Upper lobe of left lung (tissue), 6 donors: ENCODE results near the gene XIRP2. TPM values are rescaled to one million over a fixed set of nuclear protein-coding genes. Genes with fewer than 3 reads are reported as not detected.

Experiments used
- ATAC-seq, 2 donors: fragments of 200-7000 bp; cut with Tn5 transposase; one replicate each; pipeline ENCODE4 v1.9.1; 2022; ENCODE audit warnings: mild to moderate bottlenecking in 2 of 2, moderate library complexity in 2 of 2; ENCODE audit not compliant: low FRiP score in 2 of 2
- DNase-seq, 2 donors: peaks; one replicate each; pipeline ENCODE4 v3.0.0-alpha.2; 2019 to 2020
- H3K27ac ChIP-seq, 4 donors: fragments of 200-600 bp; sonication (generic); one replicate each; pipeline ENCODE4 v1.5.1; 2016 to 2019
- H3K27me3 ChIP-seq, 4 donors: fragments of 200-600 bp; sonication (generic); one replicate each; pipeline ENCODE4 v1.5.1; 2017 to 2019
- H3K36me3 ChIP-seq, 4 donors: fragments of 200-600 bp; sonication (generic); one replicate each; pipeline ENCODE4 v1.5.1; 2016 to 2019
- H3K4me1 ChIP-seq, 4 donors: fragments of 200-600 bp; sonication (generic); one replicate each; pipeline ENCODE4 v1.5.1; 2018 to 2019
- H3K4me3 ChIP-seq, 4 donors: fragments of 200-600 bp; sonication (generic); one replicate each; pipeline ENCODE4 v1.5.1; 2017 to 2019; ENCODE audit warnings: mild to moderate bottlenecking in 2 of 4, moderate library complexity in 1 of 4
- H3K9me3 ChIP-seq, 4 donors: fragments of 200-600 bp; sonication (generic); one replicate each; pipeline ENCODE4 v1.5.1; 2018 to 2019
- CTCF ChIP-seq, 6 experiments: fragments of 450-650 bp in 4 of 6; fragments of 200-600 bp in 2 of 6; sonication (generic) in 2 of 6; IDR thresholded peaks; one replicate each; pipeline ENCODE4 v1.5.1; 2016 to 2019; ENCODE audit warnings: antibody characterized with exemption in 6 of 6
- EP300 ChIP-seq, 4 donors: sonication (generic); formaldehyde crosslinking; IDR thresholded peaks; one replicate each; pipeline ENCODE4 v1.5.1; 2017; ENCODE audit warnings: antibody characterized with exemption in 4 of 4, control low read depth in 2 of 4
- POLR2A ChIP-seq, 4 donors: fragments of 450-650 bp; IDR thresholded peaks; one replicate each; pipeline ENCODE4 v1.5.1; 2016 to 2017; ENCODE audit warnings: antibody characterized with exemption in 4 of 4, mild to moderate bottlenecking in 2 of 4
- POLR2AphosphoS5 ChIP-seq, 2 donors: sonication (generic); formaldehyde crosslinking; IDR thresholded peaks; one replicate each; pipeline ENCODE4 v1.5.1; 2017; ENCODE audit warnings: antibody characterized with exemption in 2 of 2
- WGBS, 2 donors: methylation state at CpG; one replicate each; pipeline ENCODE4 v1.1.5; 2017 to 2018; 5-methylcytosine and 5-hydroxymethylcytosine counted together
- total RNA-seq, 6 donors: library from RNA; depleted of rRNA in 4 of 6; stranded (reverse); fragments of >200 nt in 4 of 6; gene quantifications; one replicate each; pipeline versions ENCODE4 v1.1.0 to v1.2.1, GENCODE V29; 2016 to 2021
- donor health status: DM: no; HTN: no; CAD: no; lungs with moderate emphysema.
- donor health status: DM: no; HTN: yes; CAD: no; lungs with severe emphysema.

Gene XIRP2
- total RNA-seq, result under 1 TPM in 4 of 6 donors, not detected in 2; under 0.01 to 0.89 (median 0.33) TPM

- TF ChIP-seq POLR2AphosphoS5 (IDR thresholded peaks at IDR 0.05) (no peak), CTCF (IDR thresholded peaks at IDR 0.05) (no peak), POLR2A (IDR thresholded peaks at IDR 0.05) (no peak), EP300 (IDR thresholded peaks at IDR 0.05) (no peak)
- Histone ChIP-seq H3K27ac (no peak within 1 kb of the TSS), H3K4me3 (no peak within 1 kb of the TSS), H3K4me1 (no peaks in the 10 kb centered on the region), H3K36me3 (no peaks in the 10 kb centered on the region), H3K27me3 (no peaks in the 10 kb centered on the region), H3K9me3 (no peaks in the 10 kb centered on the region)
- ATAC-seq (no peak), DNase-seq (no peak)
- 80 to 82% methylated on average over 2 of the region's 2 CpGs for WGBS, 2 donors
Measured at GRCh38 chr2:166888180-166888579, at the start of gene XIRP2. TSS of gene XIRP2 (plus strand) at chr2:166888480. CDS start at chr2:166903483, 15,003 bp downstream.

- DNase-seq (no peak), ATAC-seq (no peak)
- Histone ChIP-seq H3K9me3 (no peaks in the 10 kb centered on the region), H3K27ac (no peak overlapping the region), H3K36me3 (no peaks in the 10 kb centered on the region), H3K4me1 (no peaks in the 10 kb centered on the region), H3K27me3 (no peaks in the 10 kb centered on the region), H3K4me3 (no peak overlapping the region)
- WGBS, 2 donors, result 71 to 89% methylated on average over 2 of the region's 2 CpGs
- TF ChIP-seq CTCF (IDR thresholded peaks at IDR 0.05) (no peak), POLR2AphosphoS5 (IDR thresholded peaks at IDR 0.05) (no peak), EP300 (IDR thresholded peaks at IDR 0.05) (no peak), POLR2A (IDR thresholded peaks at IDR 0.05) (no peak)
Measured at GRCh38 chr2:166841152-166841551, 47.1 kb upstream of the XIRP2 start.

GRCh38 chr2:166841679-166842078 lies 46.6 kb upstream of the XIRP2 start:
- 48 to 50% methylated on average over 1 of the region's 1 CpG for WGBS, 2 donors
- no peaks in the 10 kb centered on the region for H3K9me3 ChIP-seq

GRCh38 chr2:166844111-166844510 lies 44.2 kb upstream of the XIRP2 start:
- WGBS, 2 donors, result 44 to 72% methylated on average over 1 of the region's 1 CpG
- no peak for ATAC-seq
- H3K36me3 ChIP-seq, result no peaks in the 10 kb centered on the region
- no peaks in the 10 kb centered on the region for H3K27me3 ChIP-seq
- H3K4me3 ChIP-seq, result no peak overlapping the region
- no peak for TF ChIP-seq POLR2AphosphoS5 (IDR thresholded peaks at IDR 0.05)
- no peak for TF ChIP-seq CTCF (IDR thresholded peaks at IDR 0.05)
- TF ChIP-seq EP300 (IDR thresholded peaks at IDR 0.05), result no peak
- TF ChIP-seq POLR2A (IDR thresholded peaks at IDR 0.05), result no peak
- DNase-seq, result no peak
- peaks cover 0 to 9% (median 3%) of the 10 kb centered on the region in 4 donors for H3K9me3 ChIP-seq
- H3K4me1 ChIP-seq, result no peaks in the 10 kb centered on the region
- H3K27ac ChIP-seq, result no peak overlapping the region

More at GRCh38 chr2:166841679-166842078, 46.6 kb upstream of the XIRP2 start:
- no peak for TF ChIP-seq POLR2AphosphoS5 (IDR thresholded peaks at IDR 0.05)
- ATAC-seq (no peak), DNase-seq (no peak)
- no peak overlapping the region for H3K27ac ChIP-seq
- no peaks in the 10 kb centered on the region for H3K4me1 ChIP-seq
- no peak overlapping the region for H3K4me3 ChIP-seq
- no peaks in the 10 kb centered on the region for H3K36me3 ChIP-seq
- no peaks in the 10 kb centered on the region for H3K27me3 ChIP-seq

- 72 to 77% methylated on average over 6 of the region's 6 CpGs for WGBS, 2 donors
- no peak overlapping the region for H3K4me3 ChIP-seq
- no peak for ATAC-seq
- no peak for DNase-seq
- H3K27me3 ChIP-seq, result no peaks in the 10 kb centered on the region
- no peaks in the 10 kb centered on the region for H3K36me3 ChIP-seq
- H3K4me1 ChIP-seq, result no peaks in the 10 kb centered on the region
- no peak overlapping the region for H3K27ac ChIP-seq
- no peaks in the 10 kb centered on the region for H3K9me3 ChIP-seq
- TF ChIP-seq POLR2A (IDR thresholded peaks at IDR 0.05) (no peak), EP300 (IDR thresholded peaks at IDR 0.05) (no peak), POLR2AphosphoS5 (IDR thresholded peaks at IDR 0.05) (no peak), CTCF (IDR thresholded peaks at IDR 0.05) (no peak)
Measured at GRCh38 chr2:166862468-166863132, 25.7 kb upstream of the XIRP2 start.
